B cell (primary cell): ENCODE results near the gene GALM.

ENCODE experiments used
- EZH2 ChIP-seq: IDR thresholded peaks from 2 replicates; pipeline ENCODE4 v1.6.1; 2012; ENCODE audit warnings: borderline replicate concordance, low read depth, mild to moderate bottlenecking, moderate library complexity, low read length; ENCODE audit not compliant: insufficient read depth, poor library complexity, severe bottlenecking
- TF ChIP-seq, protein P1 (sequence below): fragments of 200-600 bp; IDR thresholded peaks from one replicate; pipeline ENCODE4 v1.8.0; 2022; ENCODE audit warnings: antibody characterized with exemption, mild to moderate bottlenecking

DNA sequence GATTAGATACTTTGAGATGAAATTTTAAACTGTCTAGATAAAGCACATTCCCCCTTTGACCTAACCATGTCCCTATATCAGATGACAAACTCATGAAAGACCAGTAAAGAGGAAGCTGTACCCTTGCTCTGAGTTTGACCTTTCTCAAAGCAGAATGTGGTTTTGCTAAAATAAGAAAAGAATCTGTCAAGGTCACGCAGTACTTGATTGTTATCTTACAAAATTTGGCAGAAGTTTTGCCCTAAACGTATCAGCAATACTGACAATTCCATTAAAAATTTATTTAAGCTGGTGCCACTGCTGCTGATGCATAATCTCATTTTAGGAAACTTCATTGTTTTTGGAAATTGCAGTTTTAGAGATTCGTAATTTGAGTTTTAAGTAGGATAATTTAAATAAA, 31.2 kb upstream of the GALM start:
- TF ChIP-seq, protein P1, sequence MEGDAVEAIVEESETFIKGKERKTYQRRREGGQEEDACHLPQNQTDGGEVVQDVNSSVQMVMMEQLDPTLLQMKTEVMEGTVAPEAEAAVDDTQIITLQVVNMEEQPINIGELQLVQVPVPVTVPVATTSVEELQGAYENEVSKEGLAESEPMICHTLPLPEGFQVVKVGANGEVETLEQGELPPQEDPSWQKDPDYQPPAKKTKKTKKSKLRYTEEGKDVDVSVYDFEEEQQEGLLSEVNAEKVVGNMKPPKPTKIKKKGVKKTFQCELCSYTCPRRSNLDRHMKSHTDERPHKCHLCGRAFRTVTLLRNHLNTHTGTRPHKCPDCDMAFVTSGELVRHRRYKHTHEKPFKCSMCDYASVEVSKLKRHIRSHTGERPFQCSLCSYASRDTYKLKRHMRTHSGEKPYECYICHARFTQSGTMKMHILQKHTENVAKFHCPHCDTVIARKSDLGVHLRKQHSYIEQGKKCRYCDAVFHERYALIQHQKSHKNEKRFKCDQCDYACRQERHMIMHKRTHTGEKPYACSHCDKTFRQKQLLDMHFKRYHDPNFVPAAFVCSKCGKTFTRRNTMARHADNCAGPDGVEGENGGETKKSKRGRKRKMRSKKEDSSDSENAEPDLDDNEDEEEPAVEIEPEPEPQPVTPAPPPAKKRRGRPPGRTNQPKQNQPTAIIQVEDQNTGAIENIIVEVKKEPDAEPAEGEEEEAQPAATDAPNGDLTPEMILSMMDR, result no peak
- TF ChIP-seq EZH2, result no peak
